Measurements from ENCODE around the gene NPPB. TPM values are rescaled to one million over a fixed set of nuclear protein-coding genes. Genes with fewer than 3 reads are reported as not detected.
"Not testable (repeated sequence)": the region's sequence is repeated elsewhere in the genome, so short reads cannot be mapped to it uniquely, and the experiment has no call there.

The NPPB gene
- 1.4 TPM for polyA plus RNA-seq (2013, experiment 1 of 2)
- 1.8 TPM for polyA plus RNA-seq (2013, experiment 2 of 2)

DNA sequence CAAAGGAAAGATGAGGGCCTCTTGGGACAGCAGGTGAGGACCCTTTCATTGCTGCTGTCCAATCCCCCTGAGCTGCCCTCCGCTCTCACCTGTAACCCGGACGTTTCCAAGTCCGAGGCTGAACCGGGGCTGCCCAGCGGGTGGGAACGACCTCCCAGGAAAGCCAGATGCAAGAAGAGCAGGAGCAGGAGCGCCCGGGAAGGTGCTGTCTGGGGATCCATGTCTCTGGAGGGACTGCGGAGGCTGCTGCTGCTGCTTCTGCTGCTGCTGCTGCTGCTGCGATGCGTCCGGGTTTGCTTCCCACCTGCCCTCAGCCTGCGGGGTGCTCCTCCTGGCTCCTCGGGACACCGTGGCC, at the start of gene NPPB:
Gene NPPB (minus strand): TSS at position 333 of the 355 bp plus-strand sequence. CDS start 112 bp downstream, at position 221.
- Histone ChIP-seq H3K4me3 (ENCODE audit: low read length) (peak within 1 kb of the TSS; percentile 48), H3K4me1 (ENCODE audit: insufficient read depth, low read length) (no peaks in the 10 kb centered on the region), H3K9me3 (ENCODE audit: insufficient read depth, low read depth, low read length) (no peaks in the 10 kb centered on the region), H3K27ac (ENCODE audit: low read depth, low read length) (no peak within 1 kb of the TSS; the same call in 1 of the 2 replicates), H3K9ac (ENCODE audit: low read depth, low read length) (peak within 1 kb of the TSS; percentile 53), H3K27me3 (ENCODE audit: insufficient read depth, low read length) (peaks cover 41% of the 10 kb centered on the region), H3K36me3 (ENCODE audit: insufficient read depth, low read length) (no peaks in the 10 kb centered on the region)
- WGBS = 20% methylated on average over 16 of the region's 16 CpGs

DNA sequence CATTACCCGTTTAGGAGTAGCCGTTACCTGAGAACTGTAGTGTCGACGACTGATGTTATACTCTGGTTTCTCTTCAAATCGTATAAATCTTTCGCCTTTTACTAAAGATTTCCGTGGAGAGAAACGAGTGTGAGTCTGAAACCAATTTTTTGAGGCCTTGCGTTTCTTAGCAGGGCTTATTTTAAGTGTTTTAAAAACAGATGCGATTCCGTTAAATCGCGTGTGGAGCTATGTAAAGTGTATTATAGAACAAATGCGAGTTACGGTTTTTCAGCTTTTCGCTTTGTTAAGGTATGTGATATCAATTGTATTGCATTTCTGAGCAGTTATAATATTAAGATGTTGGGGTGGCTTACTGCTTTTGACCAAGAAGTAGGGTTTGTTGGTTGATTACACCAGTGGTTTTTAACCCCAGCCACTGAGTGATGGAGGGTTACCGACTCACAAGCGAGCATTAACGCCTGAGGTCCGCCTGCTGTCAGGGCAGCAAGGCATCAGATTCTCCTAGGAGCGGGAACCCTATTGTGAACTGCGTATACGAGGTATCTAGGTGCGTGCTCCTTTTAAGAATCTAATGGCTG, 49.4 kb upstream of the NPPB start:
- Histone ChIP-seq H3K9ac (ENCODE audit: low read depth, low read length) (peak overlapping the region; percentile 92), H3K27me3 (ENCODE audit: insufficient read depth, low read length) (no peaks in the 10 kb centered on the region), H3K36me3 (ENCODE audit: insufficient read depth, low read length) (no peaks in the 10 kb centered on the region), H3K4me3 (ENCODE audit: low read length) (peak overlapping the region; percentile 62), H3K4me1 (ENCODE audit: insufficient read depth, low read length) (peaks cover 4% of the 10 kb centered on the region; the same call in 1 of the 2 replicates), H3K9me3 (ENCODE audit: insufficient read depth, low read depth, low read length) (no peaks in the 10 kb centered on the region), H3K27ac (ENCODE audit: low read depth, low read length) (peak overlapping the region; percentile 99)
- WGBS = under 1% methylated on average over 24 of the region's 24 CpGs

DNA sequence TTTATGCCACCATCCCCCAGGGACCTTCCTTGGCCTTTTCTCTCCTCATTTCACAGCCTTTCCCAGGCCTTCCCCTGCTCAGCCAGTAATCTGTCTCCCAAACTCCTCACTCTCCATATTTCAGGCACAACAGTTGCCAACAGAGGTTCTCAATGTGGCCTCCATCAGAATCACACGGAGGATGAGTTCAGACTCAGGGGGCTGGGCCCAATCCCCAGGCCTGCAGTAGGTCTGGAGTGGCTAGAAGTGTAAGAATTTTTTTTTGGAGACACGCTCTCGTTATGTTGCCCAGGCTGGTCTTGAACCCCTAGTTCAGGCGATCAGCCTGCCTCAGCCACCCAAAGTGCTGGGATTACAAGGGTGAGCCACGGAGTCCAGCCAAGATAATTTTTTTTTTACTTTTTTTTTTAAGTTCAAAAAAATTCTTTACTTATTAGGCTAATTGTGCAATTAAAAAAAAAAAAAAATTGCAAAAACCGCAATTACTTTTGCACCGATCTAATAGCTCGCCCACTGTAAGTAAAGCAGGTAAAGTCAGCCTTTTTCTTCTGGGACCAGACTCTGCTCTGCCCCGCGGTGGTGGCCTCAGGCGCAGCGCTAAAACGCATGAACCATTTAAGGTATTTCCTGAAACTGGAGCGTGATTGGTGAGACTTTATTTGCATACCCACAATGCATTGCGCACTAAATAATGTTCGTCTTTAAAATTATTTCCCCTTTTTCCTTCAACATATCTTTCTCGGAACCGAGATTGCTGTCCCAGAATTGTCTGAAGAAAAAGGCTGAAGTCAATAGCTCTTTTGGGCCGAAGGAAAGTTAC, 48.7 kb upstream of the NPPB start:
- WGBS = 22% methylated on average over 19 of the region's 19 CpGs
- H3K4me3 ChIP-seq (ENCODE audit: low read length) = no peak overlapping the region

DNA sequence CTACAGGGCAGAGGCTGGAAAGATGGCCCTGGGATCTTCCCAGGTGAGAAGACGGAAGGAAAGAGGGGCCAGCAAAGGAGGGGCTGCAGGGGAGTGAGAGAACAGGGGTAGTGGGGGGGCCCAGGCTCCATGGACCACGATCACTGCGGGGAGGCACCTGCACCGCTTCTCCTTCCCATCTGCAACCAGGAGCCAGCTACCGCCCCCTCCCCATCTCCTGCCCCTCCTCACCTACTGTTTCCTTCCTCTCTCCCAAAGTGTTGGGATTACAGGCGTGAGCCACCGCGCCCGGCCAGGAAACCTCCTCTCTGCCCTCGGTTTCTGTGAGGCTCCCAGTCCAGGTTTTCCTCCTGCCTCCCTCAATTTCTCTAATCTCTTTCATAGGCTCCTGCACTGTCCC, 48.1 kb upstream of the NPPB start:
- H3K36me3 ChIP-seq (ENCODE audit: insufficient read depth, low read length) = no peaks in the 10 kb centered on the region
- H3K4me3 ChIP-seq (ENCODE audit: low read length) = no peak overlapping the region
- peaks cover 4% of the 10 kb centered on the region; the same call in 1 of the 2 replicates for H3K4me1 ChIP-seq (ENCODE audit: insufficient read depth, low read length)
- no peak overlapping the region for H3K9ac ChIP-seq (ENCODE audit: low read depth, low read length)
- WGBS = 68% methylated on average over 10 of the region's 10 CpGs
- no peaks in the 10 kb centered on the region for H3K27me3 ChIP-seq (ENCODE audit: insufficient read depth, low read length)
- peak overlapping the region; percentile 37; the same call in 1 of the 2 replicates for H3K27ac ChIP-seq (ENCODE audit: low read depth, low read length)
- no peaks in the 10 kb centered on the region for H3K9me3 ChIP-seq (ENCODE audit: insufficient read depth, low read depth, low read length)

More for the DNA sequence above, 48.7 kb upstream of the NPPB start:
- Histone ChIP-seq H3K36me3 (ENCODE audit: insufficient read depth, low read length) (no peaks in the 10 kb centered on the region), H3K4me1 (ENCODE audit: insufficient read depth, low read length) (peaks cover 4% of the 10 kb centered on the region; the same call in 1 of the 2 replicates), H3K27me3 (ENCODE audit: insufficient read depth, low read length) (no peaks in the 10 kb centered on the region), H3K27ac (ENCODE audit: low read depth, low read length) (peak overlapping the region; percentile 99), H3K9ac (ENCODE audit: low read depth, low read length) (peak overlapping the region; percentile 92), H3K9me3 (ENCODE audit: insufficient read depth, low read depth, low read length) (no peaks in the 10 kb centered on the region)

DNA sequence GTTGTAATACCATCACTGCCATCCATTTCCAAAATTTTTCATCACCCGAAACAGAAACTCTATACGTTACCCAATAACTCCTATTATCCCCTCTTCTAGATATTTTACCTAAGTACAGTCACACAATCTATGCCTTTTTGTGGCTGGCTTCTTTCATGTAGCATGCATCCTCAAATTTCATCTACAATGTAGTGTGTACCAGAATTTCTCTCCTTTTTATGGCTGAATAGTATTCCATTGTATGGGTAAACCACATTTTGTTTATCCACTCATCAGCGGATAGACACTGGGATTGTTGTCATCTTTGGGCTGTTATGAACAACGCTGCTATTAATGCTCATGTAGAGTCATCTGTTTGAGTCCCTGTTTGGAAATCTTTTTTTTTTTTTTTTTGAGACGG, 46.2 kb upstream of the NPPB start:
- H3K4me1 ChIP-seq (ENCODE audit: insufficient read depth, low read length) = peaks cover 4% of the 10 kb centered on the region; the same call in 1 of the 2 replicates
- H3K4me3 ChIP-seq (ENCODE audit: low read length) = no peak overlapping the region
- H3K27me3 ChIP-seq (ENCODE audit: insufficient read depth, low read length) = no peaks in the 10 kb centered on the region
- H3K36me3 ChIP-seq (ENCODE audit: insufficient read depth, low read length) = no peaks in the 10 kb centered on the region
- H3K27ac ChIP-seq (ENCODE audit: low read depth, low read length) = no peak overlapping the region
- no peaks in the 10 kb centered on the region for H3K9me3 ChIP-seq (ENCODE audit: insufficient read depth, low read depth, low read length)
- 98% methylated on average over 5 of the region's 5 CpGs for WGBS
- no peak overlapping the region for H3K9ac ChIP-seq (ENCODE audit: low read depth, low read length)

DNA sequence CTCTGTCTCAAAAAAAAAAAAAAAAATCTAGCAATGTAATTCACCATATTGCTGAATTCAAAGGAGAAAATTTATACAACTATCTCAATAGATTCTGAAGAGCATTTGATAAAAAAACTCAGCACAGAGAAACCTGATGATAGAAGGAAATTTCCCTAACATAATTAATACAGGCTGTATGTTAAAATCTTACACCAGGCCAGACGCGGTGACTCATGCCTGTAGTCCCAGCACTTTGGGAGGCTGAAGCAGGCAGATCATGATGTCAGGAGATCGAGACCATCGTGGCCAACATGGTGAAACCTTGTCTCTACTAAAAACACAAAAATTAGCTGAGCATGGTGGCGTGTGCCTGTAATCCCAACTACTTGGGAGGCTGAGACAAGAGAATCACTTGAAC, 45.4 kb upstream of the NPPB start:
- H3K4me3 ChIP-seq (ENCODE audit: low read length); H3K27ac ChIP-seq (ENCODE audit: low read depth, low read length); H3K9ac ChIP-seq (ENCODE audit: low read depth, low read length); H3K4me1 ChIP-seq (ENCODE audit: insufficient read depth, low read length); H3K9me3 ChIP-seq (ENCODE audit: insufficient read depth, low read depth, low read length); H3K36me3 ChIP-seq (ENCODE audit: insufficient read depth, low read length); H3K27me3 ChIP-seq (ENCODE audit: insufficient read depth, low read length): not testable (repeated sequence)
- 95% methylated on average over 5 of the region's 5 CpGs for WGBS

DNA sequence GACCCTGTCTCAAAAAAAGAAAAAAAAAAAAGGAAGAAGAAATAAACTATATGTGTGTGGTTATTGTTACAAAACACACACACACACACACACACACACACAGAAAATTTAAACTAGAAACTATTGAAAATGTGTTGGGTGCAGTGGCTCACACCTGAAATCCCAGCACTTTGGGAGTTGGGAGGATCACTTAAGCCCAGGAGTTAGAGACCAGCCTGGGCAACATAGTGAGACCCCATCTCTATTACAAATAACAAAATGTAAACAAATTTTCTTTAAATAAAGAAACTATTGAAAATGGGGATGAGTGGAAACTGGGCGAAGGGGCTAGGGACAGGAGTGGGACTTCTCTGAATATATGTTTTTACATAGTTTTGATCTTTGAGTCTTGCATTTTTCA, 44.5 kb upstream of the NPPB start:
- H3K9me3 ChIP-seq (ENCODE audit: insufficient read depth, low read depth, low read length) = no peaks in the 10 kb centered on the region
- H3K27me3 ChIP-seq (ENCODE audit: insufficient read depth, low read length) = peaks cover 9% of the 10 kb centered on the region
- no peaks in the 10 kb centered on the region for H3K36me3 ChIP-seq (ENCODE audit: insufficient read depth, low read length)
- no peak overlapping the region for H3K9ac ChIP-seq (ENCODE audit: low read depth, low read length)
- no peak overlapping the region for H3K4me3 ChIP-seq (ENCODE audit: low read length)
- H3K27ac ChIP-seq (ENCODE audit: low read depth, low read length) = no peak overlapping the region
- WGBS = 96% methylated on average over 1 of the region's 1 CpG
- peaks cover 4% of the 10 kb centered on the region for H3K4me1 ChIP-seq (ENCODE audit: insufficient read depth, low read length)

DNA sequence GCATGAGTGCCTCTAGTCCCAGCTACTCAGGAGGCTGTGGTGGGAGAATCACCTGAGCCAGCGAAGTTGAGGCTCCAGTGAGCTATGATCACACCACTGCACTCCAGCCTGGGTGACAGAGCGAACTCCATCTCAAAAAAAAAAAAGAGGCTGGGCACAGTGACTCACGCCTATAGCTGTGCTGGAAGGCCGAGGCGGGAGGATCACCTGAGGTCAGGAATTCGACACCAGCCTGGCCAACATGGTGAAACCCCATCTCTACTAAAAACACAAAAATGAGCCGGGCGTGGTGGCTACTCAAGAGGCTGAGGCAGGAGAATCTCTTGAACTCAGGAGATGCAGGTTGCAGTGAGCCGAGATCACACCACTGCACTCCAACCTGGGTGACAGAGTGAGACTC, 42.7 kb upstream of the NPPB start:
- not testable (repeated sequence) for H3K27ac ChIP-seq (ENCODE audit: low read depth, low read length); H3K36me3 ChIP-seq (ENCODE audit: insufficient read depth, low read length); H3K9ac ChIP-seq (ENCODE audit: low read depth, low read length); H3K9me3 ChIP-seq (ENCODE audit: insufficient read depth, low read depth, low read length); H3K4me1 ChIP-seq (ENCODE audit: insufficient read depth, low read length); H3K4me3 ChIP-seq (ENCODE audit: low read length)
- WGBS = 70% methylated on average over 9 of the region's 9 CpGs
- H3K27me3 ChIP-seq (ENCODE audit: insufficient read depth, low read length) = peaks cover 11% of the 10 kb centered on the region

DNA sequence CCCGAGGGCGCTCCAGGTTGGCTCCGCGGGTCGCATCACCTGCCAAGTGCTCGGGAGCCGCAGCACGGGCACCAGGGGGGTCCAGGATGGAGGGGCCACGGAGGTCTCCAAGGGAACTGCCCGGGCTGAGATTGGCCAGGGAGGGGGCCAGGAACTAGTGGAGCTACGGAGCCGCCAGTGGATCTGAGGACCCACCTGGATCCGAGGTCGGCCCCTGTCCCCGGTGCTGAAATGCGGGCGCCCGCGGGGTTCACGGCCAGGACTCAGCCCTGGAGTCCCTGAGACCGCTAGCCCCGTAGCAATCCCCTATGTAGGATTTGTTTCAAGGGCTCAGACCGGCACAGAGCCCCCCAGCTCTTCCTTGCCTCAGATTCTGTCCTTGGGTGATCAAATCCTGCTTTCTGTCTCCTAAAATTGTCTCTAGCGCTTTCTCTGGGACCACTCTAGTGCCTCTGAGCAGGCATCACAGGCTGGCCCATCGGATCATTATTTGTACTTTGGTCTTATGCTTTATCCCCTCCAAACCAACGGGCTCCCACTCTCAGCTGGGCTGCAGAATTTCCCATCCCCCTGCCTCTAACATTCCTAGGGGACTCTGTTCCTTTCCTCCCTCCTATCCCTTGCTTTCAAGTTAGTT, 40.2 kb upstream of the NPPB start:
- 28% methylated on average over 26 of the region's 26 CpGs for WGBS
- H3K36me3 ChIP-seq (ENCODE audit: insufficient read depth, low read length) = no peaks in the 10 kb centered on the region

DNA sequence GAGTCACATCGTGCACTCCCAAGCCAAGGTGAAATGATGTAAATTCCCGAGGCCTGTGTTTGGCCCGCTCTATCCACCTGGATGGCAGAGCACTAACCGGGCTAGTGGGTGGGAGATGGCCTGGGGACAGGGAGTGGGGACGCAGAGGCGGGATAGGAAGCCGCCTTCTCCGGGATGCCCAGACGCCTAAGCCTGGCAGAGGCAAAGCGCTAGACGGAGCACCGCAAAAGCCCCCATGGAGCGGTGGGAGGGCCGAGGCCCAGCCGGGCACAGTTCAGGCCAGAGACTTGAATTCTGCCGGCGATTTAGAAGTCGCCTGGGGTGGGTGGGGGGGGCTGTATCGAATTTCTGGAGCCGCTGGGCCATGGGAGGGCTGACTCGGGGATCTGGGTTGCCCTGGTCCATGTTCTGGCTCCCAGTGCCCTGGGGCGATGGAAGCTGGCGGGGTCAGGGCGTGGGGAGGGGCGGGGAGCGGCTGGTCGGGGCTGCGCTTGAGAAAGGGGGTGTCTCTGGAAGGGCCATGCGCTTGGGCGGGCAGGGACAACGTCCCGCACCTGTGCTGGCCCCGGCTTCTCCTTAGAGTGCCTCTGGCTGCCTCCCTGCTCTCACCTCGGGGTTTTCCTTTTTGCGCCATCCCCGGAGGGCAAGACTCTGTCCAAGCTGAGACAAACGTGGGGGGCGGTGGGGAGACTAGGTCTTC, 39.5 kb upstream of the NPPB start:
- peak overlapping the region; percentile 19; the same call in 1 of the 2 replicates for H3K4me3 ChIP-seq (ENCODE audit: low read length)
- no peak overlapping the region for H3K9ac ChIP-seq (ENCODE audit: low read depth, low read length)
- no peak overlapping the region for H3K27ac ChIP-seq (ENCODE audit: low read depth, low read length)
- H3K27me3 ChIP-seq (ENCODE audit: insufficient read depth, low read length) = peaks cover 11% of the 10 kb centered on the region
- 69% methylated on average over 38 of the region's 38 CpGs for WGBS
- no peaks in the 10 kb centered on the region for H3K36me3 ChIP-seq (ENCODE audit: insufficient read depth, low read length)
- H3K9me3 ChIP-seq (ENCODE audit: insufficient read depth, low read depth, low read length) = no peaks in the 10 kb centered on the region
- H3K4me1 ChIP-seq (ENCODE audit: insufficient read depth, low read length) = no peaks in the 10 kb centered on the region; the same call in 1 of the 2 replicates

More for the DNA sequence above, 40.2 kb upstream of the NPPB start:
- peak overlapping the region; percentile 19; the same call in 1 of the 2 replicates for H3K4me3 ChIP-seq (ENCODE audit: low read length)
- H3K27ac ChIP-seq (ENCODE audit: low read depth, low read length) = no peak overlapping the region
- no peak overlapping the region for H3K9ac ChIP-seq (ENCODE audit: low read depth, low read length)
- no peaks in the 10 kb centered on the region; the same call in 1 of the 2 replicates for H3K4me1 ChIP-seq (ENCODE audit: insufficient read depth, low read length)
- peaks cover 11% of the 10 kb centered on the region for H3K27me3 ChIP-seq (ENCODE audit: insufficient read depth, low read length)
- H3K9me3 ChIP-seq (ENCODE audit: insufficient read depth, low read depth, low read length) = no peaks in the 10 kb centered on the region

Measured in HUES64 (cell line).